Endometrium (tissue), 2 donors: ENCODE measurements around the gene DMD.
"Not testable (repeated sequence)": the region's sequence is repeated elsewhere in the genome, so short reads cannot be mapped to it uniquely, and the experiment has no call there.

Experiments
- FAIRE-seq: peaks from 2 replicates; lab custom pipeline; 2012; peaks lifted over from hg19 to GRCh38; lab: Jason Lieb, UNC
- donor health status: control.
- donor health status: control.

Gene DMD

DNA sequence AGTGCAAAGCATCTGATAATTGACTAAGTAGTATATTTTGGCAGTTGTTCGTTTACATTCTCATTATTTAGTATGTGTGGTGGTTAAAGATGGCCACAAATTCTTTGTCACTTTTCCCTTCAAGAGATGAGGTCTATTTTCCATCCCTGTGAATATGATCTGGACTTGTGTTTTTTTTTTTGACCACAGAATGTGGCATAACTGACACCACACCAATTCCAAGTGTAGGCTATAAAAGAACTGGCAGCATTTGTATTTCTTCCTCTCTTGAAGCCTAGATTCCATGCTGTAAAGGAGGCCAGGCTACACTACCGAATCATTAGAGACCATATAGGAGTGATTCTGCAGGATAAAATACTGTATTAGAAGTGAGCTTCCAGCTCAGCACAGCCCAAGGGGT lies 596.6 kb downstream of the DMD start:
- no peak for FAIRE-seq

DNA sequence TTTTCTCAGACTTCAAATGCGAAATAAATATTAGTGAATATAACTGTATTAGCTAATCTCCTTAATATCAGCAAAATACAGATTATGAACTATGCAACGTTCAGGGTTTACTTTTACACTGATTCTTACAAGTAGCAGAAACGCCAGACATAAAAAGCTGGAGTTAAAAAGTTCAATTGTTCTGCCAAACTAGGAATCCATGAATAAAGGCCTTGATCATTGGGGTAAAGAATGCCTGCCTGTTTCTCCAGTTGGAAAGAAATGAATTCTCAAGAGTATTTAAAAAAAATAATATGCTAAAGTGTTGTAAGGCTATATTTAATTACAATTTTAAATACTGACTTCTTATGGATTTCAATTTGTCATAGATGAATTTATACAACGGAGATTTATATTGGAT lies 612.2 kb downstream of the DMD start:
- no peak for FAIRE-seq

- FAIRE-seq, result no peak
These were observed 612.6 kb downstream of the DMD start for GRCh38 chrX:32598707-32599106.

DNA sequence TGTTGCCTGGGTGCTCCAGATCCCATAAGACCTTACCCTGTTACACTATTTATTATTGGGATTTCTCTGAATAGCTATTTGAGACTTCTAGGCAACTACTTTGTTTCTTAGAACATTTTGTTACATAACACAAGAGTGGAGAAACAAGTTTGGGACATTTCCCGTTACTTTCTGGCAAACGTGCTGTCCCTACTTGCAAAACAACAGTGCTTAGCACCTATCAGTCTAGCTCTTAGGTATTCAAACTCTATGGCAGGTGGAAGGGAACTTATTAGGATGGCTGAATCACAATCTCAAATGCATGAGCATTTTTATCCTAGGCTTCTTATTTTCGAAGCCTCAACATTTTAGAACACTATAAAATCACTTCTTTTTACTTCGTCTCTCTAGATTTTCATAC lies 613.6 kb downstream of the DMD start:
- no peak for FAIRE-seq

GRCh38 chrX:32592786-32593185 lies 618.6 kb downstream of the DMD start:
- no peak for FAIRE-seq

- FAIRE-seq, result no peak
These were observed 619.8 kb downstream of the DMD start for GRCh38 chrX:32591589-32591988.

- no peak for FAIRE-seq
These were observed 628.6 kb downstream of the DMD start for GRCh38 chrX:32582729-32583128.

DNA sequence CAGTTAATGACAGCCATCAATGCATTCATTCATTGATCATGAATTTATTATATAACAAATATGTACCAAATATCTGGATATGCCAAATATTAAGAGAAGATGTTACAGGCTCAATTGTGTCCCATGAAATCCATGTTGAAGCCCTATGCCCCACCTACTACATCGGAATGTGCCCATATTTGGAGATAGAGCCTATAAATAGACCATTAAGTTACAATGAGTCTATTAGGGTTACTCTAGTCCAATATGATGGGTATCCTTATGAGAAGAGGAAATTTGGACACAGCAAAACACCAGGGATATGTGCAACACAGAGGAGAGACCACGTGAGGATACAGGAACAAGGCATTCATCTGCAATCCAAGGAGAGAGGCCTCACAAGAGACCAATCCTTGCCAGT lies 634.5 kb downstream of the DMD start:
- no peak for FAIRE-seq

- no peak for FAIRE-seq
These were observed 638.7 kb downstream of the DMD start for GRCh38 chrX:32572644-32573043.

GRCh38 chrX:32571579-32571978 lies 639.8 kb downstream of the DMD start:
- no peak for FAIRE-seq

- no peak for FAIRE-seq
These were observed 649.1 kb downstream of the DMD start for GRCh38 chrX:32562261-32562660.

DNA sequence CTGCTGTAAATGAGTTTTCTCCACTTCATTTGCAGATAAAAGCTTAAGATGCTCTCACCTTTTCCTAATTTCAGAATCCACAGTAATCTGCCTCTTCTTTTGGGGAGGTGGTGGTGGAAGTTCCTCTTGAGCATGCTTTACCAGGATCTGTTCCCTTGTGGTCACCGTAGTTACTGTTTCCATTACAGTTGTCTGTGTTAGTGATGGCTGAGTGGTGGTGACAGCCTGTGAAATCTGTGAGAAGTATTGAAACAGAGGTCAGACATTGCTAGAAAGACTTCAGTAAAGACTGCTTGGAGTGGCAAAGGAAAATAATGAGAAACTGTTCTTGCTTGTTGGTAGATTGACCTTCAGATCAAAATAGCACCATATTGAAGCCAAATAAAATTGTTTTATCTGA lies 666.2 kb downstream of the DMD start:
- no peak for FAIRE-seq

GRCh38 chrX:32538554-32538953 lies 672.8 kb downstream of the DMD start:
- no peak for FAIRE-seq

GRCh38 chrX:32533848-32534247 lies 677.5 kb downstream of the DMD start:
- no peak for FAIRE-seq

GRCh38 chrX:32532262-32532661 lies 679.1 kb downstream of the DMD start:
- no peak for FAIRE-seq

- FAIRE-seq, result peak; percentile 84
These were observed 680.4 kb downstream of the DMD start for GRCh38 chrX:32530802-32531403.

DNA sequence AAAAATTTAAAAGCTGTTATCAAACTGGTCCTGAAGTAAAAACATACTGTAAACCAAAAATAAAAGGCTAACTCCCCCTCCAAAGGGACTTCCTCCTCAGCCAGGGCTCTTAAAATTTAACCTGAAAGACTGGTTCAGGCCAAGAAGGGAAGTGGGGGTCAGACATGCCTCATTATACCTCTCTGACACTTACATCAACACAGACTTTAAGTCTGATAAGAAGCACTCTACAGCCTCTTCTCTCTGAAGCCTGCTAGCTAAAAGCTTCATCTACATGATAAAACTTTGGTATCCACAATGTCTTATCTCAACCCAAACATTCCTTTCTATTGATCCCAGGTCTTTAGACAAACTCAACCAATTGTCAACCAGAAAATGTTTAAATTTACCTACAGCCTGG lies 682.9 kb downstream of the DMD start:
- FAIRE-seq, result not testable (repeated sequence)

DNA sequence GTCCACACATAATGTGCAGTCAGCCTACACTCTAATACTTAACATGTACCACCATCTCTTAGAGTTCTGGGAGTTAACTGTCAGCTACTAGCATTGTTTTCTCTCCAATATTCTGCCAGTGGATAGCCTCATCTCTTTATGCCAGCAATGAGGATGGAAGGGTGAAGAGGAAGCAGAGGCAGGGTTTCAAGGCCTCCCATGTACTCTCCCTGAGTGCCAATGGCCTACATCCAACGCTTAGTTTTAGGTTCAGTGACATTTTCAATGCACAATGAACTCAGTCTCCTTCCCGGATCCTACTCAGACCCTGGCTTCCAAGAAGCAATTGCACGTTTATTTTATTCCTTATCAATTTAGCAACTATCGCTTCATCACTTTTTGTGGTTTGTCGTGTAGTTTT lies 686.1 kb downstream of the DMD start:
- FAIRE-seq, result no peak

- FAIRE-seq, result no peak
These were observed 687.0 kb downstream of the DMD start for GRCh38 chrX:32524385-32524784.

DNA sequence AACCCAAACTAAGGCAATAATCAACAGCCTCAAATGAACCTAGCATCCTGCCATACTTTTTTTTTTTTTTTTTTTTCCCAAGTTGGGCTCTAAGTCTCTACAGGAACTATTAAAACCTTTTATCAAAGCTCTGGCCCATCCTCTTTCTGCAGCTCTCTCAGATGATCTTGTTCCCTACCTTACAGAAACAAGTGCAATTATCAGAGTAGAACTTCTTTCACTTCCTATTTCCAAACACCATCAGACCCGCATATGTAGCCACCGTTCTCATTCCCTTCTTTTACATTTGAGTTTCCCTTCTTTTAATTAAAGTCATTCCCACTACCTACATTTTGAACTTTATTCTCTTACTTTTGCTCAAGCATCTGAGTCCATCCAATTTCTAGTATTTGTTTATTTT lies 690.6 kb downstream of the DMD start:
- no peak for FAIRE-seq

DNA sequence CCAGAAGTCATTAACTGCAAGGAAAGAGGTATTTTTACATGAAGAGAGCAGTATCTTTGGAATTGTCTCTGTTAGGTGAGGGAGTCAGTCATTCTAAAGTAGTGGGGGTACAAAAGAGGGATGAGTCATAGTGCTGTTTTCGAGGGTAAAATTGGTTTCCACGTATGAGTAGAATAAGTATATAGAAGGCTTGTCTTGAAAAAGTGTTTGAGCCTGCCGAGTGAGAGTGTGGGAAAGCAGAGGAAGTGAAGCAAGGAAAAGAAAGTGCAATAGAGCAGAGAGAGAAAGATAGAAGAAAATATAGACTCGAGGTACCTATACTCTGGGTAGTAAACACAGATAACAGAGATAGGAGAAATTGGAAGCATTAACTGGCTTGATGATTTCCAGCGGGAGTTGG lies 696.4 kb downstream of the DMD start:
- no peak for FAIRE-seq

- FAIRE-seq, result no peak
These were observed 709.7 kb downstream of the DMD start for GRCh38 chrX:32501606-32502005.

GRCh38 chrX:32496671-32497070 lies 714.7 kb downstream of the DMD start:
- FAIRE-seq, result no peak

GRCh38 chrX:32495855-32496254 lies 715.5 kb downstream of the DMD start:
- no peak for FAIRE-seq

GRCh38 chrX:32489125-32489524 lies 722.2 kb downstream of the DMD start:
- FAIRE-seq, result no peak
